ENCODE results near the gene SUB1. TPM values are rescaled to one million over a fixed set of nuclear protein-coding genes. Genes with fewer than 3 reads are reported as not detected.
"Not testable (repeated sequence)": the region's sequence is repeated elsewhere in the genome, so short reads cannot be mapped to it uniquely, and the experiment has no call there.

The SUB1 gene
- total RNA-seq, 1 donor from 2014 or later: 180 TPM

DNA sequence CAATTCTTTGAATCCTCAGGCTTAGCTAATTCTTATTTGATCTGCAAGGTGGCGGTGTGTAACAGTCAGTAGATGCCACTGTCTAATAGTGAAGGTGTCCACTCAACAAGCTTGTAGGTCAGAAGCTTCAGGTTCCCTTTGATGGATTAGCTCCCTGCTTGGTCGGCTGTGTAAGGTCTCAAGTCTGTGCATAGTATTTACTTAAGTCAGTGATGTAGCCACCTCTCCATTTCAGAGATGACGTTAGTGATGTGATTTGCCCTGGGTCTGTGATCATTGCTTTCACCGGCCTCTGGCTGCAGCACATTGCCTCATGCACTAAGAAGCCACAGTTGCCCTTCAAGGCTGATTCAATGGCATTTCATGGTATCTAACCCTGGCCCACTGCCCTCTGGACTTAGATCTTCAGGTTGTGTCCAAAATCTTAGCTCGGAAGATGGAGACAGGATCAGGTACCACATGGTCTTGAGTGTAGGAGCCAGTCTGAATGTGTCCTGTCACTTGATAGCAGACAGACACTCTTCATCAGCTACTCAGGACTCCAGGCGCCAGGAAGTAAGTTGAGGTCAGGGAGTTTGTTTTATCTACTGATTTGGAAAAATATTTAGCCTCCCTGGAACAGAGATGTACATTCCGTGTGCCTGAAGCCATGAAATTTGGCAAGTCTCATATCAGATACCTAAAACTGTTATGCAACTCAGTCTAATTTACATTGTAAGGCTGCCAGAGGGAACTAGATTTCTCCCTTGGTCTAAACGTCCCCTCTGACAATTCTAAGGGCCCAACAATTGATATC lies 42.9 kb downstream of the SUB1 start:
- intact Hi-C loops (cut with DNase I): no loop called here
- DNase-seq (ENCODE audit: low spot score): no peak

GRCh38 chr5:32630867-32631491 lies 45.6 kb downstream of the SUB1 start:
- intact Hi-C loops (cut with DNase I): no loop called here

DNA sequence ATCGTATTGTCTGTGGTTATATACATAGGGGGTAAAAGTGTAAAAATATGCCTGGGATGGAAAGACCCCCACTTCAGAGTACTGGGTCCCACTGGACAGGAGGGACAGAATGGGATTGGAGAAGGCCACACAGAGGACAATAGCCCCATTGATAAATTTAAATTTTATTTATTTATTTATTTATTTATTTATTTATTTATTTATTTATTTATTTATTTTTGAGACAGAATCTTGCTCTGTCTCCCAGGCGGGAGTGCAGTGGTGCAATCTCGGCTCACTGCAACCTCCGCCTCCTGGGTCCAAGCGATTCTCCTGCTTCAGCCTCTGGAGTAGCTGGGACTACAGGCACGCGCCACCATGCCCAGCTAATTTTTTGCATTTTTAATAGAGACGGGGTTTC lies 47.7 kb downstream of the SUB1 start:
- intact Hi-C loops (cut with DNase I); DNase-seq (ENCODE audit: low spot score): not testable (repeated sequence)

More at GRCh38 chr5:32630867-32631491, 45.6 kb downstream of the SUB1 start:
- no peak for DNase-seq (ENCODE audit: low spot score)

DNA sequence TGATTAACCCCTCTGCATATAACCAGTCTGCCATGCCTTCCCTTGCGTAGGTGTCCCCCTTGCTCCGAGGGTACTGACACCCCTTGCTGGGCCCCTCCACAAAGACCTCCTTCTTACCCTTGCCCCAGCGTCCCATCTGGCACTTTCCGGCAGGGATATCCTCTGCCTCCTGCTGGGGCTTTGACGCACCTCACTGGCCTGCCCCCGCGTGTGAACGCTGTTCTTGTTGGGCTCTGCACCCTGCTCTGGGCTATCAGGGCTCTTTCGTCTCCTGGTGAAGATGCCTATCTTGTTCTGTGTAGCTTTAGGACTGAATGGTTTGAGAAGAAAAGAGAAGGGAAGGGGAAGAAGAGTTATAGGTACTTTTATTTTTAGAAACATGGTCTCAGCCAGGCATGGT lies 53.0 kb downstream of the SUB1 start:
- DNase-seq (ENCODE audit: low spot score): no peak
- intact Hi-C loops (cut with DNase I): no loop called here

DNA sequence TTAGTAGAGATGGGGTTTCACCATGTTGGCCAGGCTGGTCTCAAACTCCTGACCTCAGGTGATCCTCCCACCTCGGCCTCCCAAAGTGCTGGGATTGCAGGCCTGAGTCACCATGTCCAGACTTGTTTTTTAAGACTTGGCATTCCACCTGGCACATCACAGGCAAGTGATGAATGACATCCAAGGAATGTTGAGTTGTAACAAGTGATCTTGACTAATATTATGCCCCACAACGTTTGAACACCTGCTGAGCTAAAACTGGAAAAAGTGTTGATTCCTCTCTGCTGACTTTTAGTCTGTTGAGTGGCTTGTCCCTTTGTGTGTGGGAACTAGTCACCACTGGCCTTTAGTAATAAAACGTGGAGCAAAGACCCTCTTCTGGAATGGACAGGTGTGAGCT lies 54.6 kb downstream of the SUB1 start:
- DNase-seq (ENCODE audit: low spot score): no peak
- intact Hi-C loops (cut with DNase I): no loop called here

- intact Hi-C loops (cut with DNase I): no loop called here
- DNase-seq (ENCODE audit: low spot score): no peak
These were observed 57.1 kb downstream of the SUB1 start for GRCh38 chr5:32642276-32643002.

GRCh38 chr5:32645246-32645645 lies 59.9 kb downstream of the SUB1 start:
- intact Hi-C loops (cut with DNase I): no loop called here

GRCh38 chr5:32646061-32646969 lies 61.0 kb downstream of the SUB1 start:
- no peak for DNase-seq (ENCODE audit: low spot score)
- intact Hi-C loops (cut with DNase I): no loop called here

More at GRCh38 chr5:32645246-32645645, 59.9 kb downstream of the SUB1 start:
- DNase-seq (ENCODE audit: low spot score): no peak

DNA sequence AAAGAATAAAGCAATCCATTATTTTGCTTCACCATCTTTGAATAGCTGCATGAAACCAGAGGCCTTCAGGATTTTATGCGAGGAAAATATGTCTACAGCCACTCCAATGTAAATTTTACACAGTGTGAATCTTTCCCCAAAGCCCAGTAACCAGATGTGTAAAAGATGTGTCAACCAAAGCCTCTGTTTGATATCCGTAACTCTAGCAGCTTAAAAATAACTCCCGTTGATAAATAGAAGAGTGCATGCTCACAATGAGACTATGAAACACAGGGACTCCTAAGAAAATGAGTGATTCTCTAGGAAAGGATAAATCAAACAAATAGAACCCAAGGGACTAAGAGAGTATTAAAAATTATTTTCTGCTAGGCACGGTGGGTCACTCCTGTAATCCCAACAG lies 65.7 kb downstream of the SUB1 start:
- DNase-seq (ENCODE audit: low spot score): no peak
- intact Hi-C loops (cut with DNase I): no loop called here

DNA sequence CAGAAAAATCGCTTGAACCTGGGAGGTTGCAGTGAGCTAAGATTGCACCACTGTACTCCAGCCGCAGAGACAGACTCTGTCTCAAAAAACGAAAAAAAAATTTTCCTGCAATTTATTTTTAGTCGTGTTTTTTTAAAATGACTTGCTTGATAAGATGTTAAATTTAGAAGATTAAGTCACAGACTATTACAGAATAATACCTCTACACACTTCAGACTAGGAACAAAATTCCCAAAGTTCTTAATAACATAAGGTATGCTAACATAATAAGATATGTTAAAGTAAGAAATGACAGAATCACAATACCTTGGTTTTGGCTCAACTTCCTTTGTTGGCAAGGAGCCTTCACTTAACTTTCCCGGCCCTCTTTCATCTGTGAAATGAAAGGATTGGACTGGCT lies 66.3 kb downstream of the SUB1 start:
- intact Hi-C loops (cut with DNase I): no loop called here
- no peak for DNase-seq (ENCODE audit: low spot score)

Other genes with a start within 250 kb of the SUB1 start
- gene ZFR, start 140.8 kb upstream of the SUB1 start, total RNA-seq: 73.8 TPM
- 44.6 TPM for gene NPR3, start 125.8 kb downstream of the SUB1 start, total RNA-seq

Measured in cardiac septum (tissue), 1 donor.